ENCODE results near the gene NEK10. TPM values are rescaled to one million over a fixed set of nuclear protein-coding genes. Genes with fewer than 3 reads are reported as not detected.
"Not testable (repeated sequence)": the region's sequence is repeated elsewhere in the genome, so short reads cannot be mapped to it uniquely, and the experiment has no call there.

NEK10 gene
- total RNA-seq, 1 experiment from 2014 or later, result 4.3 TPM

DNA sequence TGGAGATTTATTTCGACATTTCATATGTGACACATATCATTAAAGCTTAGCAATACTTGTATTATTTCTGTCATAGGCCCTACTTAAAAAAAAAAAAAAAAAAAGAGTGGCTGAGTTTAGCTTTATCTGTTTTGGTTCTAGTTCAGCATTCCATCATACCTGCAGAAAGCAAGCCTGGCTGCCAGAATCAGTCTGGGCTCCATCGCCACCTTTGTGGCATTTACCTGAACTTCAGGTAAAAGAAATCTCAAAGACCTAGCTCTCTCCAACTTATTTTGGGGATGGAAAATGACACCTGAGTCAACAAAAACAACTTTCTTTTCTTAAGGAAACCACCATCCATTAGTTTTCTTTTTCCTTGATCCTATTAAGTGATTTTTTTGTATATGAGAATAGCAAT, 82.1 kb downstream of the NEK10 start:
- intact Hi-C loops (cut with micrococcal nuclease; ENCODE audit: unreplicated experiment), result no loop called here
- POLR2A ChIA-PET (ENCODE audit: unreplicated experiment), result no interaction called here
- H3K36me3 ChIP-seq (ENCODE audit: low read depth), result no peaks in the 10 kb centered on the region

DNA sequence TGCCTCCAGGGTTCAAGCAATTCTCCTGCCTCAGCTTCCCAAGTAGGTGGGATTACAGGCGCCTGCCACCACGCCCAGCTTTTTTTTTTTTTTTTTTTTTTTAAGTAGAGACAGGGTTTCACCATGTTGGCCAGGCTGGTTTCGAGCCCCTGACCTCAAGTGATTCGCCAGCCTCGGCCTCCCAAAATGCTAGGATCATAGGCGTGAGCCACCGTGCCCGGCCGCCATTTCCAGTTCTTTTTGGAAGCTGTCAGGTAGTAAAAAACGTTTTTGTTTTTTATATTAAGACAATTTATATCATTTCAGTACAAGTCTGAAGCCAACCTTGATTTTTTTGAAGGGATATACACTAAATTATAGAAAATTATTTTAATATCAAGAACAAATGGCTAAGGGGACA, 82.7 kb downstream of the NEK10 start:
- H3K9me2 ChIP-seq (ENCODE audit: insufficient read depth); H3K9me3 ChIP-seq (ENCODE audit: insufficient read depth, low read depth); H4K20me1 ChIP-seq (ENCODE audit: insufficient read depth); DNase-seq; H3K4me2 ChIP-seq; H3K36me3 ChIP-seq (ENCODE audit: low read depth); H3K27ac ChIP-seq; intact Hi-C loops (cut with micrococcal nuclease; ENCODE audit: unreplicated experiment); BruUV-seq (replicated peaks); H3K27me3 ChIP-seq (ENCODE audit: insufficient read depth, low read depth); H2AFZ ChIP-seq; POLR2A ChIA-PET (ENCODE audit: unreplicated experiment); H3K4me3 ChIP-seq; H3F3A ChIP-seq (ENCODE audit: insufficient read depth, low read depth); H3K79me2 ChIP-seq (ENCODE audit: low read depth); H3K4me1 ChIP-seq (replicated peaks; ENCODE audit: insufficient read depth): not testable (repeated sequence)
- CTCF ChIA-PET, result interaction anchor here (0.6 kb wide), 1 partner anchor 1301 kb away, joined by 5 read pairs; no protein-coding TSS in a partner anchor

More for the DNA sequence above, 82.1 kb downstream of the NEK10 start:
- Histone ChIP-seq H3K27me3 (ENCODE audit: insufficient read depth, low read depth) (no peaks in the 10 kb centered on the region), H3K9me3 (ENCODE audit: insufficient read depth, low read depth) (no peaks in the 10 kb centered on the region), H3K9me2 (ENCODE audit: insufficient read depth) (no peaks in the 10 kb centered on the region), H3F3A (ENCODE audit: insufficient read depth, low read depth) (no peaks in the 10 kb centered on the region), H3K27ac (no peak overlapping the region), H3K79me2 (ENCODE audit: low read depth) (no peaks in the 10 kb centered on the region), H3K4me3 (no peak overlapping the region), H3K4me2 (no peak overlapping the region), H2AFZ (no peak overlapping the region), H4K20me1 (ENCODE audit: insufficient read depth) (no peaks in the 10 kb centered on the region), H3K4me1 (replicated peaks; ENCODE audit: insufficient read depth) (no peaks in the 10 kb centered on the region)
- CTCF ChIA-PET, result no interaction called here
- TF ChIP-seq EZH2 (IDR thresholded peaks at IDR 0.05; ENCODE audit: low read depth), result no peak
- TF ChIP-seq, protein P1, sequence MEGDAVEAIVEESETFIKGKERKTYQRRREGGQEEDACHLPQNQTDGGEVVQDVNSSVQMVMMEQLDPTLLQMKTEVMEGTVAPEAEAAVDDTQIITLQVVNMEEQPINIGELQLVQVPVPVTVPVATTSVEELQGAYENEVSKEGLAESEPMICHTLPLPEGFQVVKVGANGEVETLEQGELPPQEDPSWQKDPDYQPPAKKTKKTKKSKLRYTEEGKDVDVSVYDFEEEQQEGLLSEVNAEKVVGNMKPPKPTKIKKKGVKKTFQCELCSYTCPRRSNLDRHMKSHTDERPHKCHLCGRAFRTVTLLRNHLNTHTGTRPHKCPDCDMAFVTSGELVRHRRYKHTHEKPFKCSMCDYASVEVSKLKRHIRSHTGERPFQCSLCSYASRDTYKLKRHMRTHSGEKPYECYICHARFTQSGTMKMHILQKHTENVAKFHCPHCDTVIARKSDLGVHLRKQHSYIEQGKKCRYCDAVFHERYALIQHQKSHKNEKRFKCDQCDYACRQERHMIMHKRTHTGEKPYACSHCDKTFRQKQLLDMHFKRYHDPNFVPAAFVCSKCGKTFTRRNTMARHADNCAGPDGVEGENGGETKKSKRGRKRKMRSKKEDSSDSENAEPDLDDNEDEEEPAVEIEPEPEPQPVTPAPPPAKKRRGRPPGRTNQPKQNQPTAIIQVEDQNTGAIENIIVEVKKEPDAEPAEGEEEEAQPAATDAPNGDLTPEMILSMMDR (conservative IDR thresholded peaks at IDR 0.05), result no peak
- BruUV-seq (replicated peaks), result no TSS peak
- DNase-seq, result no peak

DNA sequence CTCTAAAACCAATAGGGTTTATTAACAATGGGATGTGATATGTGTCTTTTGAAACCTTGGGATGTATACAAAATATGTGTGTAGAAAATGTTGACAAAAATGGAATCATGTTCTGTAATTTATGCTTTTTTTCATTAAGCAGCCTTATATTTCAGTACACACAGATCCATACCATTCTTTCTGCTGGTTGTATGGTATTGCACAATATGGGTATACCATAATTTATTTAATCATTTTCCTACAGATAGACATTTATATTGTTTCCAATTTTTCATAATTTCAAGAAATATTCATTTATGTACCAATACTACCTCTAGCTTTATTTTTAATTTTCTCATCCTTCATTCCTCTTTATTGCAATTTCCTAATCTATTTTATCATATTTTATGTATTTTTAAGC, 83.5 kb downstream of the NEK10 start:
- no peaks in the 10 kb centered on the region for H3K9me3 ChIP-seq (ENCODE audit: insufficient read depth, low read depth)
- H3K27ac ChIP-seq, result no peak overlapping the region
- no peak overlapping the region for H3K4me2 ChIP-seq
- no TSS peak for BruUV-seq (replicated peaks)
- no peaks in the 10 kb centered on the region for H3K4me1 ChIP-seq (replicated peaks; ENCODE audit: insufficient read depth)
- no peaks in the 10 kb centered on the region for H3F3A ChIP-seq (ENCODE audit: insufficient read depth, low read depth)
- H2AFZ ChIP-seq, result no peak overlapping the region
- H3K27me3 ChIP-seq (ENCODE audit: insufficient read depth, low read depth), result no peaks in the 10 kb centered on the region
- H3K4me3 ChIP-seq, result no peak overlapping the region
- H3K79me2 ChIP-seq (ENCODE audit: low read depth), result no peaks in the 10 kb centered on the region
- H3K9me2 ChIP-seq (ENCODE audit: insufficient read depth), result no peaks in the 10 kb centered on the region
- intact Hi-C loops (cut with micrococcal nuclease; ENCODE audit: unreplicated experiment), result no loop called here
- H3K36me3 ChIP-seq (ENCODE audit: low read depth), result no peaks in the 10 kb centered on the region
- TF ChIP-seq, protein P1 (conservative IDR thresholded peaks at IDR 0.05), result no peak
- ChIA-PET POLR2A (ENCODE audit: unreplicated experiment) (no interaction called here), CTCF (interaction anchor here (0.6 kb wide), 1 partner anchor 1300 kb away, joined by 5 read pairs; no protein-coding TSS in a partner anchor)
- no peak for DNase-seq
- H4K20me1 ChIP-seq (ENCODE audit: insufficient read depth), result no peaks in the 10 kb centered on the region

DNA sequence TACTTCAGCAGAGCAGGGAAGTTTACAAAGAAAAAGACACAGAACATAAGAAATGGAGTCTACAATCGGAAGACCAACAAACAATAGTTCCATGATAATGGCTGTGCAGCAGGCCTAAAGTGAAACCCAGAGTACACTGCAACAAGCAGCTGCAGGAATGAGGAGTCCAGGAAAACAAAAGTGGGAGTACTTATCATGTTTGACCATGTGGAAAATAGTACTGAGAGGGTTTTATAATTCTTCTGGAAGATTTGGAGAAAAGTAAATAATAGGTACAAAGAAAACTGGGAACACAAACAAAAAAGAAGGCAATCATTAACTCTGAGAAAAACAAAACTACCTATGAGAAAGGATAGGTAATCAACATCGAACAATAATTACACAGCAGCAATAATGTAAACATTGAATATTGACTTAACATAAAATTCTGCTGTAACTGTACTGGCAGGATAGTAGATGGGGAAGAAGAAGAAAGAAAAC, 87.5 kb downstream of the NEK10 start:
- Histone ChIP-seq H3K27ac (no peak overlapping the region), H3K4me3 (no peak overlapping the region), H3K27me3 (ENCODE audit: insufficient read depth, low read depth) (no peaks in the 10 kb centered on the region), H3K9me2 (ENCODE audit: insufficient read depth) (no peaks in the 10 kb centered on the region), H3K4me2 (no peak overlapping the region), H3K79me2 (ENCODE audit: low read depth) (no peaks in the 10 kb centered on the region), H4K20me1 (ENCODE audit: insufficient read depth) (no peaks in the 10 kb centered on the region), H3F3A (ENCODE audit: insufficient read depth, low read depth) (no peaks in the 10 kb centered on the region), H3K36me3 (ENCODE audit: low read depth) (no peaks in the 10 kb centered on the region), H2AFZ (no peak overlapping the region), H3K9me3 (ENCODE audit: insufficient read depth, low read depth) (no peaks in the 10 kb centered on the region), H3K4me1 (replicated peaks; ENCODE audit: insufficient read depth) (no peaks in the 10 kb centered on the region)
- TF ChIP-seq, protein P1 (conservative IDR thresholded peaks at IDR 0.05), result no peak
- no peak for TF ChIP-seq EZH2 (IDR thresholded peaks at IDR 0.05; ENCODE audit: low read depth)
- DNase-seq, result no peak
- CTCF ChIA-PET, result interaction anchor here (0.6 kb wide), 1 partner anchor 484 kb away, joined by 3 read pairs; no protein-coding TSS in a partner anchor
- intact Hi-C loops (cut with micrococcal nuclease; ENCODE audit: unreplicated experiment), result no loop called here
- BruUV-seq (replicated peaks), result no TSS peak
- POLR2A ChIA-PET (ENCODE audit: unreplicated experiment), result no interaction called here

All from PC-9 (cell line).